ENCODE results near the gene SSC5D.

SSC5D gene

DNA sequence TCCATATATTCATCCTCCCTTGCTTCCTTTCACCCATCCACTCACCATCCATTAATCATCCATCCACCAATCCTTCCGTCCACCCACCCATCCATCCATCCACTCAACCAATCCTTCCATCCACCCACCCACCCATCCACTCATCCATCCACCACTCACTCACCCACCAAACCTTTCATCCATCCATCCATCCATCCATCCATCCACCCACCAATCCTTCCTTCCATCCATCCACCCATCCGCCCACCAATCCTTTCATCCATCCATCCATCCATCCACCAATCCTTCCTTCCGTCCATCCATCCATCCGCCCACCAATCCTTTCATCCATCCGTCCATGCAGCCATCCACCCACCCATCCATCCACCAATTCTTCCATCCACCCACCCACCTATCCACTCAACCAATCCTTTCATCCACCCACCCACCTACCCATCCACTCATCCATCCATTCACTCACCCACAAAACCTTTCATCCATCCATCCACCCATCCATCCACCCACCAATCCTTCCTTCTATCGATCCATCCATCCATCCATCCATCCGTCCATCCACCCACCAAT is 54.1 kb downstream of the SSC5D start:
- no peaks in the 10 kb centered on the region for H3K79me2 ChIP-seq (ENCODE audit: insufficient read depth, low read length)
- H2AFZ ChIP-seq (ENCODE audit: low read depth, low read length), result no peak overlapping the region
- DNase-seq, result no peak
- no peak for ATAC-seq (ENCODE audit: insufficient read depth, low read depth)
- no peaks in the 10 kb centered on the region for H3K4me1 ChIP-seq (ENCODE audit: insufficient read depth, low read length)
- no peaks in the 10 kb centered on the region for H3K36me3 ChIP-seq (ENCODE audit: insufficient read depth, low read length)
- TF ChIP-seq, protein P1, sequence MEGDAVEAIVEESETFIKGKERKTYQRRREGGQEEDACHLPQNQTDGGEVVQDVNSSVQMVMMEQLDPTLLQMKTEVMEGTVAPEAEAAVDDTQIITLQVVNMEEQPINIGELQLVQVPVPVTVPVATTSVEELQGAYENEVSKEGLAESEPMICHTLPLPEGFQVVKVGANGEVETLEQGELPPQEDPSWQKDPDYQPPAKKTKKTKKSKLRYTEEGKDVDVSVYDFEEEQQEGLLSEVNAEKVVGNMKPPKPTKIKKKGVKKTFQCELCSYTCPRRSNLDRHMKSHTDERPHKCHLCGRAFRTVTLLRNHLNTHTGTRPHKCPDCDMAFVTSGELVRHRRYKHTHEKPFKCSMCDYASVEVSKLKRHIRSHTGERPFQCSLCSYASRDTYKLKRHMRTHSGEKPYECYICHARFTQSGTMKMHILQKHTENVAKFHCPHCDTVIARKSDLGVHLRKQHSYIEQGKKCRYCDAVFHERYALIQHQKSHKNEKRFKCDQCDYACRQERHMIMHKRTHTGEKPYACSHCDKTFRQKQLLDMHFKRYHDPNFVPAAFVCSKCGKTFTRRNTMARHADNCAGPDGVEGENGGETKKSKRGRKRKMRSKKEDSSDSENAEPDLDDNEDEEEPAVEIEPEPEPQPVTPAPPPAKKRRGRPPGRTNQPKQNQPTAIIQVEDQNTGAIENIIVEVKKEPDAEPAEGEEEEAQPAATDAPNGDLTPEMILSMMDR (IDR thresholded peaks at IDR 0.05; ENCODE audit: borderline replicate concordance, extremely low read depth, low read length, poor library complexity, severe bottlenecking), result no peak
- TF ChIP-seq EZH2 (IDR thresholded peaks at IDR 0.05; ENCODE audit: borderline replicate concordance, low read depth, low read length, severe bottlenecking), result no peak
- H4K20me1 ChIP-seq (ENCODE audit: insufficient read depth, low read length), result no peaks in the 10 kb centered on the region
- no peak overlapping the region for H3K4me2 ChIP-seq (ENCODE audit: insufficient read depth, low read length)
- no peak overlapping the region for H3K4me3 ChIP-seq (ENCODE audit: low read depth in 1 of 2, low read length in 2 of 2)
- no peaks in the 10 kb centered on the region for H3K9me3 ChIP-seq (ENCODE audit: insufficient read depth, low read length, severe bottlenecking)
- no peak overlapping the region for H3K27ac ChIP-seq (ENCODE audit: low read length)
- no peak overlapping the region for H3K9ac ChIP-seq (ENCODE audit: low read depth, low read length)
- no peaks in the 10 kb centered on the region for H3K27me3 ChIP-seq (ENCODE audit: insufficient read depth, low read length, poor library complexity)

DNA sequence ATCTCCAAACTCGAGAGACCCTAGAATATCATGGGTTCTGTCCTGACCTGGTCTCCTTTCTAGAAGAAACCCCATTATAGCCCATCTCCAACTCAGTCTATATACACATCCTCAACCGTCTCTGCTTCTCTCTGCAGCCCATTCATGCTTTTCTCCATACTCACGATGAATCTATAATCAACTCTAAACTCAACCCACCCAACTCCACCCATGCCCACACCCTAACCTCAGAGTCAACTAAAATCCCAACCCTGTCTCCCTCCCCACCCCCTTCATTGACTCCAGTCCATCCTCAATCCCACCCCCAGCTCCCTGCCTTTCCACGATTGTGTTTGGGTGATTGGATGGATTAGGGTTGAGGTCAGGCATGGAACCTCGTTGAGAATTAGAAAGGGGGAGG is 55.3 kb downstream of the SSC5D start:
- Histone ChIP-seq H2AFZ (ENCODE audit: low read depth, low read length) (no peak overlapping the region), H3K36me3 (ENCODE audit: insufficient read depth, low read length) (no peaks in the 10 kb centered on the region), H3K9ac (ENCODE audit: low read depth, low read length) (no peak overlapping the region), H3K27me3 (ENCODE audit: insufficient read depth, low read length, poor library complexity) (no peaks in the 10 kb centered on the region), H3K9me3 (ENCODE audit: insufficient read depth, low read length, severe bottlenecking) (no peaks in the 10 kb centered on the region), H3K27ac (ENCODE audit: low read length) (no peak overlapping the region), H3K4me3 (ENCODE audit: low read depth in 1 of 2, low read length in 2 of 2) (no peak overlapping the region), H4K20me1 (ENCODE audit: insufficient read depth, low read length) (no peaks in the 10 kb centered on the region), H3K79me2 (ENCODE audit: insufficient read depth, low read length) (no peaks in the 10 kb centered on the region), H3K4me2 (ENCODE audit: insufficient read depth, low read length) (no peak overlapping the region), H3K4me1 (ENCODE audit: insufficient read depth, low read length) (no peaks in the 10 kb centered on the region)
- DNase-seq (no peak), ATAC-seq (ENCODE audit: insufficient read depth, low read depth) (no peak)
- no peak for TF ChIP-seq EZH2 (IDR thresholded peaks at IDR 0.05; ENCODE audit: borderline replicate concordance, low read depth, low read length, severe bottlenecking)
- TF ChIP-seq, protein P1 (IDR thresholded peaks at IDR 0.05; ENCODE audit: borderline replicate concordance, extremely low read depth, low read length, poor library complexity, severe bottlenecking), result no peak

DNA sequence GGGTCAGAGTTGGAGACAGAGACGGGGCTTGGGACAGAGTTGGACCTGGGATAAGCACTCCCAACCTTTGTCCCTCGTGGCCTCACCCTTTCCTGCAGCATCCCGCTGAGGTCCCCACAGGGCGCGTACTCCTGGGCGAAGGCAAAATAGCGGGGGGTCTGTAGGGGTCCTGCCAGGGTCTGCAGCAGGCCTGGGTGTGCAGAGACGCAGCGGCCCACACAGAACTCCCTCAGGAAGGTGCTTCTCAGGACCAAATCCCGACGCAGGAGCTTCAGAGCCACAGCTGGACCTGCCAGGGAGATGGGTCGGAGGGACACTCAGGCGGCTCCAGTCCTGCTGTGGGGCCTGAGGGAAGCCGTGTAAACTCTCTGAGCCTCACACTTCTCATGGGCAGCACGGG is 55.8 kb downstream of the SSC5D start:
- Histone ChIP-seq H3K27me3 (ENCODE audit: insufficient read depth, low read length, poor library complexity) (no peaks in the 10 kb centered on the region), H3K9ac (ENCODE audit: low read depth, low read length) (no peak overlapping the region), H3K4me2 (ENCODE audit: insufficient read depth, low read length) (no peak overlapping the region), H2AFZ (ENCODE audit: low read depth, low read length) (no peak overlapping the region), H3K36me3 (ENCODE audit: insufficient read depth, low read length) (no peaks in the 10 kb centered on the region), H3K27ac (ENCODE audit: low read length) (no peak overlapping the region), H4K20me1 (ENCODE audit: insufficient read depth, low read length) (no peaks in the 10 kb centered on the region), H3K4me1 (ENCODE audit: insufficient read depth, low read length) (no peaks in the 10 kb centered on the region), H3K9me3 (ENCODE audit: insufficient read depth, low read length, severe bottlenecking) (no peaks in the 10 kb centered on the region), H3K79me2 (ENCODE audit: insufficient read depth, low read length) (no peaks in the 10 kb centered on the region), H3K4me3 (ENCODE audit: low read depth in 1 of 2, low read length in 2 of 2) (no peak overlapping the region)
- TF ChIP-seq, protein P1 (IDR thresholded peaks at IDR 0.05; ENCODE audit: borderline replicate concordance, extremely low read depth, low read length, poor library complexity, severe bottlenecking), result no peak
- no peak for TF ChIP-seq EZH2 (IDR thresholded peaks at IDR 0.05; ENCODE audit: borderline replicate concordance, low read depth, low read length, severe bottlenecking)
- ATAC-seq (ENCODE audit: insufficient read depth, low read depth), result no peak
- DNase-seq, result no peak

Measured in DND-41 (cell line).